HL-60/S4 treated with retinoic acid at 250 ng/mL for 4 days and 3 days (cell line): ENCODE results near the gene ANKUB1.
"Not testable (repeated sequence)": the region's sequence is repeated elsewhere in the genome, so short reads cannot be mapped to it uniquely, and the experiment has no call there.

Source experiments
- in situ Hi-C: fragments of 300-500 bp; cut with MboI; formaldehyde crosslinking; loops from 2 replicates; pipeline ENCODE4 v1.7.0; 2022; ENCODE audit warnings: low sequenced_read_pairs

Gene ANKUB1

GRCh38 chr3:149792452-149793270 is at the start of gene ANKUB1:
TSS of gene ANKUB1 (minus strand) at chr3:149792554. CDS start at chr3:149792366, 188 bp downstream.
- in situ Hi-C loops = no loop called here

DNA sequence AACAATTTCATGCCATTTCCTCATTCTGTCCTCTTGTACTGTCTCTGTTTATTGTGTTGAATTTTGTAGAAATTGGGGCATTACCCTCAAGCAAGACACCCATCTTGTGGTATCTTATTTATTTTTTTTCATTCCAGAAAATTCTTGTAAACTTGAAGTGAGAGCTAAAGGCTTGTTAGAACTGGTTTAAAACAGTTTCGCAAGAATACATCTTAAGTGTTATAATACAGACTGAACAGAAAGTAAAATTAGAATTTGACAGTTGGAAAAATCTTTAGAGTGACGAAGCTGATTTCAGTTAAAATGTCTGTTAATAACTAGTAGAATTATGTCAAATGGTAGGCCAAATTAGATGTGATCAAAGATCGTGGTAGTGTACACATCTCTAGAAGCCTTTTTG is 47.5 kb upstream of the ANKUB1 start:
- in situ Hi-C loops = no loop called here

GRCh38 chr3:149839469-149839868 is 47.1 kb upstream of the ANKUB1 start:
- in situ Hi-C loops = not testable (repeated sequence)

- in situ Hi-C loops = not testable (repeated sequence)
Measured at GRCh38 chr3:149838491-149838890, 46.1 kb upstream of the ANKUB1 start.

- in situ Hi-C loops = no loop called here
Measured at GRCh38 chr3:149833241-149833640, 40.9 kb upstream of the ANKUB1 start.

DNA sequence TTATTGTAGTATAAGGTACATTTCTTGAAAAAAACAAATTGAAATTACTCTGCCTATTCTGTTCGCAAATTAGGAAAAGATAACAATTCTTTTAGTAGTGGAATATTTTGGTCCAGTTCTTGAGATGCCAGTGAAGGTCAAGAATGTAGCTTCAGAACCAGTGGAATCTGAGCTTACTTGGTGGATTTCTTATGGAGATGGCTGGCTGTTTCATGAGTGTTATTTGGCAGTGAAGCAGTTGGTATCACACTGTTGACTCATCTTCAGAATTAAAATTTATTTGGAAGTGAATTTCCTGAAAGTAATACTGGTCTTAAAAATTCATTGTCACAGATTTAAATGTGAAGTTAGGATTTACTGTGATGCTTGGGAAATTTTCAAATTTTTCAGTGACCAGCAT is 39.7 kb upstream of the ANKUB1 start:
- in situ Hi-C loops = no loop called here

DNA sequence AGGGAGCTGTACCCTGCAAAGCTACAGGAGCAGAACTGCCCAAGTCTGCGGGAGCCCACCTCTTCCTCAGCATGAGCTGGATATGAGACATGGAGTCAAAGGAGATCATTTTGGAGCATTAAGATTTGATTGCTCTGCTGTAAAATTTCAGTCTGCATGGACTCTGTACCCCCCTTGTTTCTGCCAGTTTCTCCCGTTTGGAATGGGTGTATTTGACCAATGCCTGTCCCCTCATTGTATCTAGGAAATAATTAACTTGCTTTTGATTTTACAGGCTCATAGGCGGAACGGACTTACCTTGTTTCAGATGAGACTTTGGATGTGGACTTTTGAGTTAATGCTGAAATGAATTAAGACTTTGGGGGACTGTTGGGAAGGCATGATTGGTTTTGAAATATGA is 39.0 kb upstream of the ANKUB1 start:
- in situ Hi-C loops = no loop called here

DNA sequence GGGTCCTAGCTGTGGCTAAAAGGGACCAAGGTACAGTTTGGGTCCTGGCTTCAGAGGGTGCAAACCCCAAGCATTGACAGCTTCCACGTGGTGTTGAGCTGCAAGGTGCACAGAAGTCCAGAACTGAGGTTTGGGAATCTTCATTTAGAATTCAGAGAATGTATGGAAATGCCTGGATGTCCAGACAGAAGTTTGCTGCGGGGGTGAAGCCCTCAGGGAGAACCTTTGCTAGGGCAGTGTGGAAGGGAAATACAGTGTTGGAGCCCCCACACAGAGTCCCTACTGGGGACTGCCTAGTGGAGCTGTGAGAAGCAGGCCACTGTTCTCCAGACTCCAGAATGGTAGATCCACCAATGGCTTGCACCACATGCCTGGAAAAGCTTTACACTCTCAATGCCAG is 38.5 kb upstream of the ANKUB1 start:
- in situ Hi-C loops = no loop called here

GRCh38 chr3:149829631-149830030 is 37.3 kb upstream of the ANKUB1 start:
- in situ Hi-C loops = not testable (repeated sequence)

GRCh38 chr3:149828390-149828789 is 36.0 kb upstream of the ANKUB1 start:
- in situ Hi-C loops = no loop called here

GRCh38 chr3:149826636-149827035 is 34.3 kb upstream of the ANKUB1 start:
- in situ Hi-C loops = no loop called here

DNA sequence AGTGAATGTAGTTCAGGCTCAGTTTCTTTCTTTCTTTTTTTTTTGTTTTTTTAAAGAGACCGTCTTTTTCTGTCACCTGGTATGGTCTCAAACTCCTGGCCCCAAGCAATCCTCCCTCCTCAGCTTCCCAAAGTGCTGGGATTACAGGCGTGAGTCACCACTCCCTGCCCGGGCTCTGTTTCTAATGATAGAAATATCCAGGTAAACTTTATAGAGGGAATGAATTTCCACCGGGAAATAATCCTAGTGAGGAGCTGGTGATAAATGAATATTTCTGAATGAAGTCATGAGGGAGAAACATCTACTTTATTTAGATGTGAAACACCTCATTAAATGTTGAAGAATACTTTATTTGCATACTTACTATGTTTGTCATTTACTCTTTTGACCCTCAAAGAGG is 27.8 kb upstream of the ANKUB1 start:
- in situ Hi-C loops = no loop called here

DNA sequence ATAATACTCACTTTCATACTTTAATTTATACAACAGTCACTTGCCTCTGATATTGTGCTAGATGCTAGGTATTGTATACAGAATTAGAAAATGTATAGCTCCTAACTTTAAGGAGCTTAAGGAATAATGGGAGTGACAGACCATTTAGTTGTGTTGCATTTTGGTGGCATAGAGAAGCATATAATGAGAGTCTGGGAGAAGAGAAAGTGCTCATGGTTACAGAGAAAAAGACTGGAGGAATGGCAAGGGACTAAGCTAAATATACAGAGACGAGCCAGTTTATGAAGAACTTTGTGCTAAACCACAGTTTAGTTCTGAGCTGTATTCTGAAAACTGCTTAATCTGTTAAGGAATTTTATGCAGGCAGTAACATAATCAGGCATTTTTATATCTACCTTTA is 27.1 kb upstream of the ANKUB1 start:
- in situ Hi-C loops = no loop called here

DNA sequence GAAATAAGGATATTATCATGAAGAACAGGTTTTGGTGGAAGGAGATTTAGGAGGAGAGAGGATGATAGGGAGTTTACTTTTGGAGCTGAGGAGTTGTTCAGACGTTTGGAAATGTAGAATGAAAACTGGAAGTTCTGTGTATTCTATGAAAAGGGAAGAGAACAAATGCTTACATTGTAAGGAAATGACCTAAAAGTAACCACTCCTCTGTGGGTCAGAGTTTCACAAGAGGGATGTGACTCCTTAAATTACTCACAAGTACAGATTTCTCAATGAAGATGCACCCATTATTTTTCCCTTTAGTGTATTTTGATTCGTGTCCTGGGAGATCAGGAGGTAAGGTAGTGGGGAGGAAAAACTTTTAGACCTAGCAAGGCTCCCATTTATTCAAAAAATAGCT is 24.6 kb upstream of the ANKUB1 start:
- in situ Hi-C loops = no loop called here

GRCh38 chr3:149816311-149816710 is 24.0 kb upstream of the ANKUB1 start:
- in situ Hi-C loops = no loop called here

DNA sequence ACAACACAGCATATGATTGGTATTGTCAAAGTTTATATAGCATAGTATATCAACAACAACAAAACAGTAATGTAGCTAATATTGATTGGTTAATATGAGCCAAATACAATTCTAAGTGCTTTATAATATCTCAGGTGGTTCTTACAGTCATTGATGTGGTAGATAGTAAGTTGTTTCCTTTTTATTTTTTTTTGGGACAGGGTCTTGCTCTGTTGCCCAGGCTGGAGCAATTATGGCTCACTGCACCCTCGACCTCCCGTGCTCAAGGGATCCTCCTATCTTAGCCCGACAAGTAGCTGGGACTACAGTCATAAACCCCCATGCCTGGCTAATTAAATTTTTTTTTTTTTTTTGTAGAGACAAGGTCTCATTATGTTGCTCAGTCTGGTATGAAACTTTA is 23.4 kb upstream of the ANKUB1 start:
- in situ Hi-C loops = no loop called here

DNA sequence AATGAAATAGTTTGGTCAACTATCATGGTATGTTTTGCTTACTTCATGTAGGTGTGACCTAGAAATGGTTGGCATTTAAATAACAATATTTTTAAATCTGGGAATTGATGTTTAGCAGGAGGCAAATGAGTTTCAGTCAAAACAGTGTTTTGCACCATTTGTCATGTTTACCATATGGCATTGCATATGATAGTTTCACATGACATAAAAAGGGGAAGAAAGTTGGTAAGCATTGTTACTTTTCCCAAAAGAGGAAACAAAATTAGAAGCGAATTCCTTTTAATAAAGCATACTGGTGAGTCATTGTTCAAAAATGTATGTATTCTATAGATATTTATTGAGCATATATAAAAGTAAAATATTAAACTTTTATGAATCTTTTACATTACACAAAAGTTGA is 23.0 kb upstream of the ANKUB1 start:
- in situ Hi-C loops = no loop called here

GRCh38 chr3:149813367-149814281 is 21.3 kb upstream of the ANKUB1 start:
- in situ Hi-C loops = no loop called here

DNA sequence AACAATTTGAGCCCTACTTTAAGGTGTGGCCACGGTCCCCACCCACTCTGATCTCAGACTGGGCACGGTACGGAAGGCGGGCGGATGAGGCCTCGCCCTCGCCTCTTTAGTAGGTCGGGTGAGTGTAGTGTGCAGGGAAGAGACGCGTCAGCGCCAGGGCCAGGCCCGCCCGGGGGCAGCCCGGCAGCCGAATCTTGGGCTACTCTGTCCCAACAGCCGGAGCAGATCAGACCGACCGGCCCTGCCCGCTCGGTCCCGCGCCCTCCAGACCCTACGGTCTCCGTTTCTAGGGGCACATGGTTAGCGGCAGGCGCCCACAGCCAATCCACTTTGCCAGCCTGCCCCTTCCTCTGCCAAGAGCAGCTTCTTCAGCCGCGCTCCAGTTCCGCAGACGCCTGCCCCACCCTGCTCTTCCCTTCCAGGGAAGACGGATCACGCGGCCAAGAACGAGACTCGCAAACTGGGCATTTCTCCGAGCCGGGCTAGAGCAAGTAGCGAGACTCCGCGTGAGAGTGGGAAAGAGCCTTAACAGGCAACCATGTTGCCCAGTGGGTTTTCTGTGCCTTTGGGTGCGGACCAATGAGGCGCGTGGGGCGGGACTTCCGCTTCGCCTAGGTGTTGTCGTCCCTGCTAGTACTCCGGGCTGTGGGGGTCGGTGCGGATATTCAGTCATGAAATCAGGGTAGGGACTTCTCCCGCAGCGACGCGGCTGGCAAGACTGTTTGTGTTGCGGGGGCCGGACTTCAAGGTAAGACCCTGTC is 20.4 kb upstream of the ANKUB1 start, which contains the start of gene RNF13:
Gene RNF13, plus strand, starts transcription at position 610 of the 761 bp plus-strand sequence. CDS start 32,812 bp downstream, outside the sequence.
- in situ Hi-C loops = no loop called here

DNA sequence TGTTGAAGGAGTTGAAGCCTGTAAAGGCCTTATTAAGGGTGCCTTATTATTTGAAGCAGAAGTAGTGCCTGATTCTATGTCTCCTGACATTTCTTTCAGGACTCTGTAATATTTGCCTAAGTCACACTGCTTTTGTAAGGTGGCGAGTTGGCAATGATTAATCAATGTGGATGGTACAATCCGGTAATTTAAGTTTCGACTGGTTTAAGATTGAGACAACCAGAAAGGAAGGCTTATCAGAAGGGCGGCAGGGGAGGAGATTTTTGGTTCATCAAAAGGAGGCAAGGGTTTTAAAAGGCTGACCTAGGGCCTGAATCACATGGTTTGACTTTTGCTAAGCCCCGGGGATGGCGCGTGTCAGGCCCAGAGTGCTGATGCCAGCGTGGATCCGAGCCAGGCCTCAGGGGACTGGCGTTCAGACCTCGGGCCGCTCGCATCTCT is 19.8 kb upstream of the ANKUB1 start:
- in situ Hi-C loops = no loop called here

DNA sequence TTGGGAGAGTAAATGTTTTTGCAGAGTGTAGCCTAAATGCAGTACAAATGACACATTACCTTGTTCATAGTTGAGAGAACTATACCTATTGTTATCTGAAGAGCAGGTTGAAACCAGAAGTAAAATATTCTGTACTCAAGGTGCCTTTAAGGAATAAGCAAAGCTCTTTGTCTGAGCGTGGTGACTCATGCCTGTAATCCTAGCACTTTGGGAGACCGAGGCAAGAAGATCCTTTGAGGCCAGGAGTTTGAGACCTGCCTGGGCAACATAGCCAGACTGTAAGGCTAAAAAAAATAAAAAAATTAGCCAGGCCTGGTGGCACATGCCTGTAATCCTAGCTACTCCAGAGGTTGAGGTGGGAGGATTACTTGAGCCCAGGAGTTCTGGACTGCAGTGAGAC is 18.5 kb upstream of the ANKUB1 start:
- in situ Hi-C loops = no loop called here
